HG03378 (cell line): Measurements from ENCODE around the gene ZDHHC8.

Experiments used
- ATAC-seq: cut with Tn5 transposase; IDR thresholded peaks from one replicate; pipeline ENCODE4 v1.9.1; 2021; ENCODE audit warnings: mild to moderate bottlenecking, moderate library complexity; ENCODE audit not compliant: unreplicated experiment

Gene ZDHHC8

GRCh38 chr22:20096574-20097420 lies 34.8 kb upstream of the ZDHHC8 start:
- ATAC-seq = no peak

- no peak for ATAC-seq
These were observed 32.4 kb upstream of the ZDHHC8 start for GRCh38 chr22:20099099-20099711.

- no peak for ATAC-seq
These were observed 30.0 kb upstream of the ZDHHC8 start for GRCh38 chr22:20101638-20102037.

DNA sequence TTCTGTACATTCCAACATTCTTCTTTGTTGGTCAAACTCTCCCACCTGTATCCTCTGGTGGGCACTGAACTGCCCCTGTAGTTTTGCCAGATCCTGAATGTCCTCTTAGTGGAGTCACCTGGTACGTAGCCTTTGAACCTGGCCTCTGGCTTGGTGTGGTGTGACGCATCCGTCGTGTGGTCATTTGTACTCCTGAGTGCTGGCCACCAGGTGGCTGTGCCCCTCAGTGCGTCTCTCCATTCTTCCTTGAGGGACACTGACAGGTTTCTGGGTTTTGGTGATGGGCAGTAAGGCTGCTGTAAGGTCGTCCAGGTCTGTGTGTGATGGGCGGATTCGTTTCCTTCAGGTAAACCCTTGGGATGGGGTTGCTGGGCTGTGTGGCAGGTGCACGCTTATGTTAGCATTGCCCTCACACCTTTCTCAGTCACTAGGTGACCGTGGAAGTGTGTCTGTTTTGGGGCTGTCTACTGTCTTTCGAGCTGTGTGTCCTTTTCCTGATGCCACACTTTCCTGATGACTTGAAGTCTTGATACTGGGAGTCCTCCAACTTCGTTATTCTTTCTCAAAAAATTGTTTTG lies 29.3 kb upstream of the ZDHHC8 start:
- no peak for ATAC-seq

GRCh38 chr22:20105456-20106204 lies 26.0 kb upstream of the ZDHHC8 start:
- ATAC-seq = no peak

GRCh38 chr22:20106205-20106848 lies 25.3 kb upstream of the ZDHHC8 start:
- no peak for ATAC-seq

- ATAC-seq = no peak
These were observed 24.8 kb upstream of the ZDHHC8 start for GRCh38 chr22:20106849-20107237.

DNA sequence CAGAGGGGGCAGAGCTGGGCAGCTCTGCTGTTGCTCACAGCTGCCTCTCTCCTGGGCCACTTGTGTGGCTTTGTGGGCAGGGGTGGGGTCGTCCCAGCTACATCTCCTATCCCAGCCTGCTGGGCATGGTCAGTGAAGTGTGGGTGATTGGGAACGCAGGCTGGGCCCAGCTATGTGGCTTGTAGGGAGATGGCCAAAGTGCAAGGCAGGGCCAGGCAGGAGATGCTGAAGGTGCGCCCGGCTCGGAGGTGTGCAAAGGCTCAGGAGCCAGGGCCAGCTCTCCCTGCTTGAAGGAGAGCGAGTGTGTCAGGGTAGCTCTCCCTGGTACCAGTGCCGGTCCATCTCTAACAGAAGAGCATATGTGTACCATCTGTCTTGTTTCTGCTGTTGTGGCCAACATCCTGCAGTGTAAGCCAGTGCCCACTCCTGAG lies 24.1 kb upstream of the ZDHHC8 start:
- ATAC-seq = no peak

DNA sequence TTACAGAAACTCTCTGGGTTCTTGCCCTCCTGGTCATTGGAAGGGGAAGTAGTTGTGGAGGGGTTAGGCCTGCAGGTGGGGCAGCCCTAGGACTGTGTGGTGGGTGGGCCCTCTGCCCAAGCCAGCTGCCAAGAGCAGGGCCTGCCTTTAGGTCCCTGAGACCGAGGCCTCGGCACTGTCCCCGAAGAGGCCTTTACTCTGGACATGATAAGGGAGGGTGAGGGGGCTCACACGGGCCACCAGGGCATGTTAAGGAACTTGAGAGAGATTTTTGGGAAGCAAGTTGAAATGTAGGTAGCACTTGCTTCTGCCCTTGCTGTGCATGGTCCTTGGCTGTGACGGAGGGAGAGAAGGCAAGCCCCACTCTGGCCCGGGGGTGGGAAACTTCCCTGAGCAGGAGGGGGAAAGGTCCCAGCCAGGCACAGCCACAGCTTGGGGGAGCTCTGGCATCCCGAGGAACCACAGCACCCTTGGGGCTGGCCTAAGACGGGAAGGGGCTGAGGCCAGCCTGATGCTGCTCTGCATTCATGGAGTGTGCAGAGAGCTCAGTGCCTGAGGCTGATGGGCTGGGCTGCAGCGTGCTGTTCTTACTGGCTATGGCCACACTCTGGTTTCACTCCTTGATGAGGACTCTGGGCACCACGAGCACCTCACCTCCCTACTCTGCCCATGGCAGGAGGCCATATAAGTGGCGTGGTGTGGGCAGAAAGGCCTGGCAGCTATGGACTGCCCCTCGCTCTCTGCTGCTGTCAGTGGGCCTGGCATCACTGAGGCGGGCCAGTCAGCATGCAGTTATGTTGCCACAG lies 23.4 kb upstream of the ZDHHC8 start:
- ATAC-seq = no peak

DNA sequence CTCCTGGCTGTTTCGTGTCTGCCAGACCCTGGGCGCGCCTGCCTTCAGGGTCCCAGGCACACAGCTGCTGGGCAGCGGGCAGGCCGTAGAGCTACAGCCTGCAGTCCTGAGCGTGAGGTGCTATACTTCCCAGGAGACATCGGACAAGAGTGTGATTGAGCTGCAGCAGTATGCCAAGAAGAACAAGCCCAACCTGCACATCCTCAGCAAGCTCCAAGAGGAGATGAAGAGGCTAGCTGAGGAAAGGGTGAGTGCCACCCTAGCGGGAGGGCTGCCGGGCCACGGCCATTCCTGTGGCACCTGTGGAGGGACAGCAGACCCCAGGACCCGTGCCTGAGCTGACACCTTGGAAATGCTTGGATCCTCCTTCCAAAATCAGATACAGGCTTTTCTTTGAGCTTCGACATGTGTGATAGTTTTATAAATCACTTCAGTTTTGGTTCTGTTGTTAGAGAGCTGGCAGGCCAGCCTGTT lies 22.8 kb upstream of the ZDHHC8 start:
- ATAC-seq = no peak

GRCh38 chr22:20109411-20110358 lies 21.9 kb upstream of the ZDHHC8 start:
- ATAC-seq = no peak

GRCh38 chr22:20110359-20110985 lies 21.1 kb upstream of the ZDHHC8 start:
- no peak for ATAC-seq

DNA sequence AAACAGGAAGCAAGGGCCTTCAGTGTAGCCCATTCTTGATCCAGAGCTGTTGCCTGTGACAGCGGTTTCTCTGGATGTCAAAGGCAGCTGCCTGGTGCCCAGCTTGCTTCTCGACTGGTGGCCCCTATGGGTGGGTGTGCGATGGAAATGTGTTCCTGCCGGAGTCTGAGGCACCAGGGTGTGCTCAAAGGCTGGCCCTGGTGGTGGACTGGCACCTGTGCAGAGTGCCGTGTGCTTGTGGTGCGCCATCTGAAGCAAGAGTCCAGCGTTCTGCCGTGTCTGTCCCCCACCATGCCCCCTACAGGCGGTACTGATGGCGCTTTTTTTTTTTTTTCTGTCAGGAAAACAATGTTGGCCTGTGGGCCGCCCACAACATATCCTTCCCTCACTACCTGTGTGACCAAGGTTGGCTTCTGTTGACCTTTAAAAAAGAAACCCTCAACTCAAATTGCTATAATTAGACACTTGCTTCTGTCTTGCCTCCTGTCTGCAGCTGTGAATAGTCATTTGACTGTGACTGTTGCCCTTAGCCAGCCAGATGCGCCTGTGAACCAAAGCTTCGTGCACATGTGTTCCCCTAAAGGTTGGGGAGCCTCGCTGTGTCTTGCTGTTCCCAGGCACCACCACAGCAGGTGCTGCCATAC lies 20.4 kb upstream of the ZDHHC8 start:
- ATAC-seq = no peak

GRCh38 chr22:20111689-20112622 lies 19.6 kb upstream of the ZDHHC8 start:
- no peak for ATAC-seq

DNA sequence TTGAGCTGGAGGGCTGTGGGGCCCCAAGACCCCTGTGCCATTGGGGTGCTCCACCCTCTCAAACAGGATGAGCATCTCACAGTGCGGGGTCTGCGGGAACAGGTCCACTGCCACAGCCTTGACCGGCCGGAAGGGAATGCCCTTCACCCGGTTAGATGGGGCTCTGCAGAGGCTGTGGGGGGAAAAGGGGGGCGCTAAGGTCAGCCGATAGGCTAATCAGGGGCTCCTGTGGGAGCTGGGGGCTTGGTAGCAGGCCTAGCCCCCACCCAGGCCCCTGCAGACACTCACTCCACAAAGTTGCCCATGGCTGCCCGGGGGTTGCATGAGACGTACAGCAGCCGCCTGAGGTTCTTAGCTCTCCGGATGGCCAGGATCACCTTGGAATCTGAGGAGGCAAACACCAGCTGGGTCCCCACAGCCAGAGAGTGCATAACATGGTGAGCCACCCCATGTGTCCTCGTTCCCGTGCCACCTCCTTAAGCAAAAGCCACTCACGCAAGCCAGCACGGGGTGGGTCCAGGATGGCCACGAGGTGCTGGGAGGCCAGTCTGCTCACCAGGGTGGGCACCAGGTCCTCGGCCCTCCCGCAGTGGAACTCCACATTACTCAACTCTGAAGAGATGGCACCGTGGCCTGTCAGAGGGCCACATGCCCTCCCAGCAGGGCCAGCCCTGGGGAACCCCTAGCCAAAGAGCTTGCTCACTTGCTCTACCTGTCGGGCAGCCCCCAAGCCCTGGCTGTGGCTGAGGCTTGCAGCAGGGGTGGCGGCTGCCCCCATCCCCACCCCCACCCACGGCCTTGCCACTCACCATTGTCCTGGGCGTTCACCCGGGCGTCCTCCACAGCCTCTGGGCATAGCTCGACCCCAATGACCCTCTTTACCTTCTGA lies 18.7 kb upstream of the ZDHHC8 start:
- no peak for ATAC-seq
